ENCODE data around the gene ADAP1.

Gene ADAP1

DNA sequence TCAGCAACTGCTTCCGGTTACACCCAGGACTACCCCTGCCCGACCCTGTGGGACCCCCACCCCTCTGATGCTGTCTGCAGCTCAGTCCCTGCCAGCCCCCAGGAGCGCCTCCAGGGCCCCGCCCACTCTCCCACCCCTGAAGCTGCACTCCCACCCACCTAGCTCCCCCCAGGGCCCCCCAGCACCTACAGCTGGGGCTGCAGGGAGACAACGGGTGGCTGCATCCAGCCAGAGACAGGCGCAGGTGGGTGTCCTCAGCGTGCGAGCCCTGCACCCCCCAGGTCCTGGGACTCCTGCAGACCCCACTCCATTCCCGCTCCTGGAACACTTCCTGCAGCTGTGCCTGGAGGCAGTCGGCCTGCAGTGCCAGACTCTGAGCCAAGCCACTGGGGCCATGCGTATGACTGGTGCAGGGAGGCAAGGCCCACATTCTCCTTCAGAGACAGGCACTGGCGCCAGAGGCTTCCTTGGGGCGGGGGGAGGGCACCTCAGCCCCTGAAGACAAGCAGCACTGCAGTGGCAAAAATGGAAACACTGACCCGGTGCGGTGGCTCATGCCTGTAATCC, 34.6 kb upstream of the ADAP1 start:
- no peak for DNase-seq (ENCODE audit: low spot score)

DNA sequence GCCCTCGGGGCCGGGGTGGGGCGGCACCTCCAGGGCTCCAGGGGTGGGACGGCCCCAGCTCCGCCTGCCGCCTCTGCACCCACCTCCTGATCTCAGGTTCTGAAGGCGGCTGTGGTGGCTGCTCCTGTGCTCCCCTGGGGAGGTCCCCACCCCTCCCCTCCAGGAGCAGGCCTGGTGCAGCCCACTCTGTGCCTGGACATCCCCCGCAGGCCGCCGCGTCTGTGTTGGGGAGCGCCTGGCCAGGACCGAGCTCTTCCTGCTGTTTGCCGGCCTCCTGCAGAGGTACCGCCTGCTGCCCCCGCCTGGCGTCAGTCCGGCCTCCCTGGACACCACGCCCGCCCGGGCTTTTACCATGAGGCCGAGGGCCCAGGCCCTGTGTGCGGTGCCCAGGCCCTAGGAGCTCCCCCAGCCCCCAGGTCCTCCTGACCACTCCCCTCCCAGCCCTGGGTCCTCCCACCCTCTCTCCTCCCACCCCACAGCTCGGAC, 34.0 kb upstream of the ADAP1 start:
- DNase-seq (ENCODE audit: low spot score): no peak

DNA sequence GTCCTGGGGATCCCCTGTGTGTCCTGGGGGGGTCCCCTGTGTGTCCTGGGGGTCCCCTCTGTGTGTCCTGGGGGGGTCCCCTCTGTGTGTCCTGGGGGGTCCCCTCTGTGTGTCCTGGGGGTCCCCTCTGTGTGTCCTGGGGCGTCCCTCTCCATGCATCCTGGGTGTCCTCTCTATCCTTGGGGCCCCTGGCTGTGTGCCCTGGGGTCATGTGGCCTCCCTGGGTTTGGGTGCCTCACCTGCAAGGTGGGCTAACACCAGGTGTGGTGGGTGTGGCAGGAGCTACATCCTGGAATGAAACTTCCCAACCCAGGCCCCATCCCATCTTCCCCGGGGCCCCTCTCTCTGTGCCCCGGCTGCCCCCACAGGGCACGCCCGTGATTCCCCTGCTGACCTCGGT, 33.4 kb upstream of the ADAP1 start:
- no peak for DNase-seq (ENCODE audit: low spot score)

DNA sequence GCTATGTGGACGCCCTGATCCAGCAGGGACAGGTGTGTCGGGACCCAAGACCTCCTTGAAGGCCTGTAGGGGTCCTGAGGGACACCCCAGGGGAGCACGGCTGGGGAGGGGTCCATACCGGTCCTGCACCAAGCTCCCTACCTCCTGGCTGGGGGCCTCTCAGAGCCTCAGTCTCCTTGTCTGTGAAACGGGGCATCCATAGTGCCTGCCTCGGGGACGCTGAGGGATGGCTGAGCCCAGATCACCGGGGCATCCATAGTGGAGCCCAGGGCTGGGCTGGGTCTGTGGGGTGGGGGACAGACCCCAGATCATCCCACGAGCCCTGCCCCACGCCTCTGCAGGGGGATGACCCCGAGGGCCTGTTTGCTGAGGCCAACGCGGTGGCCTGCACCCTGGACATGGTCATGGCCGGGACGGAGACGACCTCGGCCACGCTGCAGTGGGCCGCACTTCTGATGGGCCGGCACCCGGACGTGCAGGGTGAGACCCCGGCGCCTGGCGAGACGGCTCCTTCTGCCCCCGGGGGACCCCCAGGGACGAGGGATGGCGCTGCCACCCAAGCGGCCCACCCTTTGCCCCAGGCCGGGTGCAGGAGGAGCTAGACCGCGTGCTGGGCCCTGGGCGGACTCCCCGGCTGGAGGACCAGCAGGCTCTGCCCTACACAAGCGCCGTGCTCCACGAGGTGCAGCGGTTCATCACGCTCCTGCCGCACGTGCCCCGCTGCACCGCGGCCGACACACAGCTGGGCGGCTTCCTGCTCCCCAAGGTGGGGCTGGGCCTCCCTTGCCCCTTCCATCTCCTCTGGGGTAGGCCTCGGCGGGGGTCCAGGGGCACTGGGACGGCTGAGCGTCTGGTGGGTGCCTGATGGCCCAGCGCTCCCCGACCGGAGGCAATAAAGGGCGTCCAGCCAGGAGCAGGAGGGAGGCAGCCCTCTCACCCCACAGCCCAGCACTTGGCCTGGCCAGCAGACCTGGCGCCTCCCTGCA, 32.6 kb upstream of the ADAP1 start:
- no peak for DNase-seq (ENCODE audit: low spot score)

DNA sequence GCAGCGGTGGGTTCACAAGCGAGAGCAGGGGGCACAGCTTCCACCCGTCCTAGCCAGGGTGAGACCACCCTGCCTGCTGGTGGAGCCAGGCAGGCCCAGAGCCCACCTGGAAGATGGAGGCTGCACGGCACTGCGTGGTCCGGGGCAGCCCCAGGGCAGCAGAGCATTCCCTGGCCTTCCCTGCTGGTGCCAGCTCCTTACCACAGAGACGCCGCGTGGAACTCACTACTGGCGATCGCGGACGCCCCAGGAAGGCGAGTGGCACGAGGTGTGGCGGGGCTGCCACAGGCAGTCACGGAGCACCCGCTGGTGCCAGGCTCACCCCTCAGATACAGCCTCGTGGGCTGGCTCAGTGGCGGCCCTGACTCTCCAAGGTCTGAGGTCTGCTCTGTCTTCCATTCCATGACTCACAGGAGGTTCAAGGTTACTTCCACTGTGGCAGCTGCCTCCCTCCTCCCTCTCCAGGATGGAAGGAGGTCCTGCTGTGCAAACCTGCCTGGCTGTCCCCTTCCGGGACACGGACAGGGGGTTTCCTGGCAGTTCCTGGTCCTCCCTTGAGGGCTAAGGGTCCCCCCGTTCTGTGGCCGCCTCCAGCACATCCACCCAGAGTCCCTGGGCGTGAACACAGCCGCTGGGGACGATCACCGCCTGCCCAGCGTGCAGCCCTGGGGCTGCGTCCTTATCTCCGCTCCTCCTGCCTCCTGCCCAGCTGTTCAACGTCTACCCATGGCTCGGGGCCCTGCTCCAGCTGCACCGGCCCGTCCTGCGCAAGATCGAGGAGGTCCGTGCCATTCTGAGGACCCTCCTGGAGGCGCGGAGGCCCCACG, 31.6 kb upstream of the ADAP1 start:
- no peak for DNase-seq (ENCODE audit: low spot score)

DNA sequence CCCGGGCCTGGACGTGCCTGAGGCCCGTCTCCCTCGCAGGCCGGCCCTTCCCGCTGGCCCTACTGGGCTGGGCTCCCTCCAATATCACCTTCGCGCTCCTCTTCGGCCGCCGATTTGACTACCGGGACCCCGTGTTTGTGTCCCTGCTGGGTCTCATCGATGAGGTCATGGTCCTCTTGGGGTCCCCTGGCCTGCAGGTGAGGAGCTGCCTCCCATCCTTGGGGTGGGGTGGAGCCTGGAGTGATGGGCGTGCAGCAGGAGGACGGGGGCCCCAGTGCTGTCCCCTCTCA, 30.6 kb upstream of the ADAP1 start:
- DNase-seq (ENCODE audit: low spot score): no peak

DNA sequence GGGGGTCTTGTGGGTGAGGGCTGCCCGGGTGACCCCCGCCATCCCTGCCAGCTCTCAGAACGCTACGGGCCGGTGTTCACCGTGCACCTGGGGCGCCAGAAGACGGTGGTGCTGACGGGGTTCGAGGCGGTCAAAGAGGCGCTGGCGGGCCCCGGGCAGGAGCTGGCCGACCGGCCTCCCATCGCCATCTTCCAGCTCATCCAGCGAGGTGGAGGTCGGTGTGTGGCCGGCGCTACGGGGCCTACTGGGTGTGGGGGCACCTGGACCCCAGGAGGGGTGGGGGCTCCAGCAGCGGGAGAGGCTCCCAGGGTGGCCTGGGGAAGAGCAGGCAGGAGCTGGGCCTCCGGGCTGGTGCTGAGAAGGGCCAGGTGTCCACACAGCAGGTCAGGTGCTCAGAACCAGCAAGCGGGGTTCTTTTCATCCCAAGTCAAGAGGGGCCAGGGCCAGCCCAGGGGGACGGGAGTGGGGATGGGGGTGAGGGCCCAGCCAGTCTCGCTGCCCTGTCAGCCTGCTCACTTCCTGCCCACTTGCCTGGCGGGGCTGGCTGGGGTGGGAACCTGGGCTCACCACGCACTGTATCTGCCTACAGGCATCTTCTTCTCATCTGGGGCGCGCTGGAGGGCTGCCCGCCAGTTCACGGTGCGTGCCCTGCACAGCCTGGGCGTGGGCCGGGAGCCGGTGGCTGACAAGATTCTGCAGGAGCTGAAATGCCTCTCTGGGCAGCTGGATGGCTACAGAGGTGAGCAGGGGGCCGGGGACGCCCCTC, 30.1 kb upstream of the ADAP1 start:
- DNase-seq (ENCODE audit: low spot score): no peak

DNA sequence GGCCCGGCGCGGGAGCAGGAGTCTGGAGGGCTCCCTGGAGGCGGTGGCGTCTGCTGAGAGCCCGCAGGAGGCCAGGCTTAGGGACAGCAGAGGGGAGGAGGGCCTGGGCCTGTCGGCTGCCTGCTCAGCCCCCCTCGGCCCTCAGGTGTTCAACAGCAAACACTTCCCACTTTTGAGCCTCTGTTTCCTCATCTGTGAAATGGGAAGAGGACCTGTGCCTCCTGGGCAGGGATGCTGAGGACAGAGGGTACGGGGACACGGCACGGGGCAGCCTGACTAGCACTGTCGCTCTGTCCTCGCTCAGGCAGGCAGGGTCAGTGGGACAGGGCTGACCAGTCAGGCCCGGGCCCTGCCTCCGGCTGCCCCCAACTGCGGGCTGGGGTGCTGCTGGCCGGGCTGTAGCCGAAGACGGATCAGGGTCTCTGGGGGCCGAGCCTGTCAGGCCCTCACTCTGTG, 29.2 kb upstream of the ADAP1 start:
- DNase-seq (ENCODE audit: low spot score): no peak

DNA sequence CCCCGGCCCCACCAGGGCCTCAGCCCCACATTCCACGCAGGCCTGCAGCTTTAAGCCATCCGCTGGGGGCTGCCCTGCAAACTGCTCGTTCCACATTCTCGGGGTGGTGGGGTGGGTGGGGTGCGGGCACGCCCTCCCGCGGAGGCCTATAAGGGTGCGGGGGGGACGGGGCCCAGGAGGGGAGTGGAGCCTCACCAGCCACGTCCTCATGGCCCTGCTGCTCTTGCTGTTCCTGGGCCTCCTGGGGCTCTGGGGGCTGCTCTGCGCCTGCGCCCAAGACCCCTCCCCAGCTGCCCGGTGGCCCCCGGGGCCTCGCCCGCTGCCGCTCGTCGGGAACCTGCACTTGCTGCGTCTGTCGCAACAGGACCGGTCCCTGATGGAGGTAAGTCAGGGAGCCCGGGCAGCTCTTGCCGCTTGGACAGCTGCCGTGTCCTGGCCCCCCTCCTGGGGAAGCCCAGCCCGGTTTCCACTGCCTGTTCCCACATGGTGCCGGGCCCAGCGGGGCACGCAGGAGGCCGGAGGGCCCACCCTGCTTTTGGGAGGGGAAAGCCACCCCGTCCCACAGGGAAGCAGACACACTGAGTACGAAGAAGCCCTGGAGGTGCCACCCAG, 28.6 kb upstream of the ADAP1 start, which contains the start of gene CYP2W1:
TSS of gene CYP2W1 (plus strand) at position 178 of the 612 bp plus-strand sequence. CDS start at position 209, 31 bp downstream.
- no peak for DNase-seq (ENCODE audit: low spot score)

DNA sequence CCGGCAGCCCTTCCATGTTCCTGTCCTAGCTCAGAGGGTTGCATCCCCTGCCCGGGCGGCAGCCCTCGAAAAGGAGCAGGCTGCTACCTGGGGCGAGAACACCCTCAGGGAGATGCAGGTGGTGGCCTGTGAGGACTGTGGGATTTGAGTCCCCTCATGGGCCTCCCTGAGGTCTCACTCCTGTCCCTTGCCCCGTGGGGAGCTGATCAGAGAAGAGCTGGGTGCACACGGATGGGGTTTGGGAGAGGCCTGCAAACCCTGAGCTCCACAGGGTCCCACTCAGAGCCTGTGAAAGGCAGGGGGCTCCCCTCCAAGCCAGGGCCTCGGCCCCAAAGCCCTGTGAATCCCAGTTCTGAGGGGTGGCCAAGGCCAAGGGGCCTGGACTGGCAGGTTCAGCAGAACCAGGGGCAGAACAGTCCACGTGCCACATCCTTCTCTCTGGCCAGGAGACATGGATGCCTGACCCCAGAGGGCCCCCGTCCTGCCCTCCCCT, 28.1 kb upstream of the ADAP1 start:
- DNase-seq (ENCODE audit: low spot score): no peak

DNA sequence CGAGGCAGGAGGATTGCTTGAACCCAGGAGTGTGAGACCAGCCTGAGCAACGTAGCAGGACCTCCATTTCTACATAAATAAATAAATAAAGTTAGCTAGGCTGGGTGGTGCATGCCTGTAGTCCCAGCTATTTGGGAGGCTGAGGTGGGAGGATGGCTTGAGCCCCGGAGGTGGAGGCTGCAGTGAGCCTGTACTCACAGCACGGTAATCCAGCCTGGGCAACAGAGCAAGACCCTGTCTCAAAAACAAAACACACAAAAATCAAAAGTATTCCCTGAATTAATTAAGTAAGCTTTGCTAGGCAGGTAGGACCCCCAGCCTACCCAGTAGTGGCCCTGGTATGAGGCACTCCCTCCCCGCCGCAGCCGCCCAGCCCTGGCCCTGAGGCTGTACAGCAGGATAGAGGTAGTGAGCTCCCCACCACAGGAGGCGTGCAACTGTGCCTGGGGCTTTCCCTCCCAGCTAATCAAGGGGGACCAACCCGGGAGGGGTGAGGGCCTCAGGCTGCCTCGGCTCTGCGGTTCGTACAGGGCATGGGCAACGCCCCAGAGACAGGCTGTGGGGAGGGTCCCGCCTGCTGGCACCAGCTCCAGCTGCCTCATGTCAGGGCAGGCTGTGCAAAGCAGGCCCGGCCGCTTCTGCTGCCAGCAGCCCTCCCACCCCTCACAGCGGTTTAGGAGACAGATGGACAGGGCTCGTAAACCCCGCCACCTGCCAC, 27.5 kb upstream of the ADAP1 start:
- no peak for DNase-seq (ENCODE audit: low spot score)

DNA sequence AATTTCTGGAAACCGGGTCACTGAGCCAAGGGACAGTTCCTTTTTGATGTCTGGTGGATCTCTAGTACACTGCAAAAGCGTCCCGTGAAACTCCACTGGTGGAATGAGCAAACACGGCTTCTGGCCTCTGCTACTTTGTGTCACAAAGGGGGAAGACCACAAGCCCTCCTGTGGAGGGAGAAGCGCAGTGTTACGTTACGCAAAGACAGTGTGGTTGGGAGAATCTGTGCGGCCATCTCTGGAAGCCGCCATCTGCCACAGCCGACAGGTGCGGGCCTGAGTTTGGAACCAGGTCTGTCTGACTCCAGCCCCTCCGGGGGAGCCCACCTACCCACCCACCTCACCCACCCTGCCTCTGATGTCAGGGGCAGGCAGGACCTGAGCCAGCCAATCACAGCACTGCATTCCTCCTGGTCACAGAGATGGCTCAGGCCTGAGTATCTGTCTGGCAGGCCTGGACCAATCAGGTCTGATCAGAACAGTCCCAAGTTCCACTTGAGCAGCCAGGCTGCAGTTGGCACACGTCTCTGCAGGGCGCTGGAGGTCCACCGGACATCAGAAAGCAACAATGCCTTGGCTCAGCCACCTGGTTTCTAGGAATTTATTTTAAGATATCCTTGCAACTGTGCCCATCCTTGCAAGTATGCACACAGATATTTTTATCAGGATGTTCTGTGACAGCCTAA, 25.5 kb upstream of the ADAP1 start:
- no peak for DNase-seq (ENCODE audit: low spot score)

DNA sequence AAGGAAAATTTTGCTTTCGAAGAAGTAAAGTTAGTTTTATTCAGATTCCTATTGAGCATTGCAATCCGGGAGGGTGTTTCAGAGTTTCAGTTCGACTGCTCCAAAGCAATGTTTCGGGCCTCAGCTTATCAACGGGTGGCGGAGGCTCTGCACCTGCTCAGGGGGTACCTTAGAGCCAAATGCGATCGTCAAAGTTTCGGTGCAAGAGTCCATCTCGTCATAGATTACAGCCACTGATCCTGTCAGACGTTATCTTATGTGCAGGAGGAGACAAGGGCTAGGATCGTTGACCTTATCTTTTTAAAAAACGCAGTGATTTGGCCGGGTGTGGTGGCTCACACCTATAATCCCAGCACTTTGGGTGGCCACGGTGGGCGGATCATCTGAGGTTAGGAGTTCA, 24.7 kb upstream of the ADAP1 start:
- no peak for DNase-seq (ENCODE audit: low spot score)

DNA sequence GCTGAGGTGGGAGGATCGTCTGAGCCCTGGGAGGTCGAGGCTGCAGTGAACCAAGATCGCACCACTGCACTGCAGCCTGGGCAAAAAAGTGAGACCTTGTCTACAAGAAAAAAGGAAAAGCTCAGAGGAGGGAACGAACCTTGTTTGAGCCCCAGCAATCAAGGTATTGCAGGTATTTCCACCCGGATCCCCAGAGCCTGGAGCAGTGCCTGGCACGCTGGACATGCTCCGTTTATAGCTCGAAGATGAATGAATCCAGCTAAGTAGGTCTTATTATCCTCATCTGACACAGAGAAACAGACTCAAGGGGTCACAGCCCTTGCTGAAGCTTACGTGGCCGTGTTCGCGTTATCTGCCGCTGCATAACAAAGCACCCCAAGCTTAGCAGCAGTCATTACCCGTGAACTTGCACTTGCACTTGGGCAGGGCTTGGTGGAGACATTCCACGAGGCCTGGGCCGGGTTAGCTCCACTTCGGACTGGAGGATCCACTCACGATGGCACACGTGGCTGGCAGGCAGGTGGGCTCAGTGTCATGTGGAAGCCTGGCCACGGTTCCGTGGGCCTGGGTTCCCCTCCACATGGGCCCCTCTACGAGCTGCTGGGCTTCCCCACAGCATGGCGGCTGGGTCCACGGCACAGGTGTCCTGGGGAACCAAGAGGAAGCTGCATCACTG, 24.1 kb upstream of the ADAP1 start:
- no peak for DNase-seq (ENCODE audit: low spot score)

DNA sequence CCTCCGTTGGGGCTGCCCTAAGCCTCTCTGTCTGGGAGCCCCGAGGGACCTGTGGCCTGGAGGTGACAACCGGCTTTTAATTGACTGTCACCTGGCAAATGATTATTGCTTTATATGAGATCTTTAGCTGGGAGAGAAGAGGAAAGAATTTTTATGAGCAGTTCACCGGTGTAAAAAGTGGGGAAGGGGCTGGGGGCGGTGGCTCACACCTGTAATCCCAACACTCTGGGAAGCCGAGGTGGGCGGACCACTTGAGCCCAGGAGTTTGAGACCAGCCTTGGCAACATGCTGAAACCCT, 23.5 kb upstream of the ADAP1 start:
- no peak for DNase-seq (ENCODE audit: low spot score)

DNA sequence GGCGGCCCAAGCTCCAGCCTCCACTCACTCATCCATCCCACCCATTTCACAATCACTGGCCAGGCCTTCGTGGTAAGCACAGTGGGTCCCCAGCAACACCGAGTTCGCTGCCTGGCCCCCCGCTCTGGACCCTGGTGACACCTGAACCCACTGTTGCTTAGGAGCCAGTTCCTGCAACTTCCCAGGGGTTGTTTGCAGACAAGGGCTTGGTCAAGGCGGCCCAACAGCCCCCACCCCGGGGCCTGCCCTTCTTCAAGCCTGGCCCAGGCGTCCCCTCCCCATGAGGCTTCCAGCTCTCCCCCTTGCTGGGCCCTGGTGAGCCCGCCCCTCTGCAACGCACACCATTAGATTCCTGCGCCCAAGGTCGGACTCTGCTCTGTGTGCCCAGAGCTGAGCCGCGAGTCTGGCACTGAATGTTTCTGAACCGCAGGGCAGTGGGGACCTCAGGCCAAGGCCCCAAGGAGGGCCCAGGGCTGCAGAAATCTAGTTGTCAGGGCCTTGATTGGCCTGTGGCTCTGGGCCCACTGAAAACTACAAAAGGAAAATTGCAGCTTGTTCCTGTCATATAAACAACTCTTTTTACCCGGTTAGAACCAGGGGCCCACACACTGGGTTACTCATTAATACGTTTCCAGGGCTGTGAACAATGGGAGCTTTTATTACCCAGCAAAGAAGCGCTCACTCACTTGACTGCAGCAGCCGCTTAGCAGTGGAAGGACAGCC, 23.0 kb upstream of the ADAP1 start:
- no peak for DNase-seq (ENCODE audit: low spot score)

DNA sequence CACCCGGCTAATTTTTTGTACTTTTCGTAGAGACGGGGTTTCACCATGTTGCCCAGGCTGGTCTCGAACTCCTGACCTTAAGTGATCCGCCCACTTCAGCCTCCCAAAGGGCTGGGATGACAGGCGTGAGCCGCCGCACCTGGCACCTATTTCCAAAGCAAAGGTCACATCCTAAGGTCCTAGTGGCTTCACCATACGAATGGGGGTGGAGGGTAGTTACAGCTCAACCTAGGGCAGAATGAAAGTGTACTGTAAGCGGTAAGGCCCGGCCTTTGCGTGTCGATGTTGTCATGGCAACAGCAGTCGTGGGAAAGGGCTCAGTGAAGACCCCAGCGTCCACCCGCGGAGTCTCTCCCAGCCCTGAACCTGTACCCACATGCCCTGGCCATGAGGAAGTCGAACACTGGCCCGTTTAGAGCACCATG, 22.4 kb upstream of the ADAP1 start:
- no peak for DNase-seq (ENCODE audit: low spot score)

DNA sequence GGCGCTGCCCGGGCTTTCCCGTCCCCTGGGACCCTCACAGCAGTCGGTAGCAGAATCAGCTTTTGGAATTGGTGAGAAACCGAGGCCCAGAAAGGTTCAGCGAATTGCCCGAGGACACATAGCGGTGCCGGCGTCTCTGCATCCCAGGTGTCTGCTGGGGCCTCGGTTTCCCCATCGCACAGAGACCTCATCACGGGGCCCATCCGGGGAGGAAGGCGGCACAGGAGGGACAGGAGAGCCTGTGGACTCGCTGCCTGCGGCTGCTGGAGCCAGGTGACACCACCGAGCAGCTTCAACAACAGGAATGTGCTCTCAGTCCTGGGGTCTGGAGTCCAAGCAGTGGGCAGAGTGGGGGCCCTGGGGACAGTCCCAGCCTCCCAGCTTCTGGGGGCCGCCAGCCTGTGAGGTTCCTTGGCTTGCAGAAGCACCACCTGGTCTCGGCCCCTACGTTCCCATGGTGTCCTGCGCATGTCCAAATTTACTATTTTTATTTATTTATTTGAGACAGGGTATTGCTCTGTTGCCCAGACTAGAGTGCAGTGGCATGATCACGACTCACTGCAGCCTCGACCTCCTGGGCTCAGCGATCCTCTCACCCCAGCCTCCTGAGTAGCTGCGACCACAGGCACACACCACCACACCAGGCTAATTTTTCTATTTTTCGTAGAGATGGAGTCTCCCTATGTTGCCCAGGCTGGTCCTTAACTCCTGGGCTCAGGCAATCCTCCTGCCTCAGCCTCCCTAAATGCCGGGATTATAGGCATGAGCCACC, 21.4 kb upstream of the ADAP1 start:
- no peak for DNase-seq (ENCODE audit: low spot score)

Measured in CD4-positive, alpha-beta T cell treated with Interleukin-2 at 100 ng/mL for 4 hours (primary cell).